Activated T-cell treated with anti-CD3 and anti-CD28 coated beads, Interleukin-2, amount 50 U/mL, for 1 hour (primary cell): ENCODE data around the gene IPO4.
A peak's percentile ranks its signal among the peaks of the same experiment; 100 is the strongest.
"Not testable (repeated sequence)": the region's sequence is repeated elsewhere in the genome, so short reads cannot be mapped to it uniquely, and the experiment has no call there.

Experiments
- DNase-seq: peaks from one replicate; pipeline ENCODE4 v3.0.0-alpha.2; 2020

The IPO4 gene

DNA sequence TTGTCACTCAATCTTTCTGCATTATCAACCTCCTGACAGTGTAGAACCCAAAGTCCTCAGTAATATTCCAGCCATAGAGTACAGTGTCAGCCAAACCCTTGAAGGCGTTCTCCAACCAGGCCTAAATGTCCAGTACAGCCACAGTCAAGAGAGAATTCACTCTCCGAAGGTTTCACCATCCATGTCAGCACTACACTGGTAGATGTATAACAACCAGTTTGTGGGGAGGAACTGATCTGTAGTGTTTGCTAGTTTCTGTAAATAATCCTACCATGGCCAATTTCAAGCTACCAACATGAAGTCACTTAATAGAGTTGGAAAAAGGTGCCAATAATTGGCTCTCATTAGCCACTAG, 27.7 kb upstream of the IPO4 start:
- no peak for DNase-seq

DNA sequence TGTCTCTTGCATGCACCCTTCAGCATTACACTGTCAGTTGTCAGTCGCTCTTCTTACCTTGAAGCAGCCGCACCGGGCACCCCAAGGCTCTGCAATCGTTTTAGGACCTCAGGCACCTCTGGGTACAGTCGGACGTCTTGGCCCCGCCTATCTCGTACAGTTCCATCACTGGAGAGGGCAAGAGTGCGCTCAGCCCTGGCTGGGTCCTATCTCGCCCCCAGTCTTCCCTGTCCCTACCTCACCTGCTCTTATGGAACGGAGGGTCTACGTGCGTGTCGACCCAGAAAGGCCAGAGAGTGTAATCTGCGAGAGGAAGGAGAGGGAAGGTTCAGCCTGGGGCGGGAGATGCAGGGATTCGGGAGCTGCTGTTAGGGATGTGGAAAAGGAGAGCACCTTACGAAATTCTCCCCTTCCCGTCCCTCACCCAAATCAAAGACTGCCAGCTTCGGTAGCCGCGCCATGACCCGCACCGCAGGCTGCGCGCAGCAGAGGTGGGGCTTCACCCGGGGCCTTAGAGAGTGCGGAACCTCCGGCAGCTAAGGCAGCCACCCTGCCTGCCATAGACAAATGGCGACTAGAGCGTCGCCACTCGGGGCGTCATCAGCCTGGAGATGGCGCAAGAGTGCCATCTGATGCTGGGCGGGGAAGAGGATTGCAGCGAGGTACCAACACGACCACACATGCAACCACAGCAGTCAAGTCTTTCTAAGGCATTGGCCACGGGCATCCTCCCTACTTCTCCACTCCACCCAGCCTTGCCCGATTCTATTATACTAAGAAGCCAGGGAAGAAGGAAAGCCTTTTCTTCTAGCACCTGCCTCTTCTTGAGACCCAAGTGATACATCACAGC, 27.1 kb upstream of the IPO4 start, which contains the start of gene MDP1:
Gene MDP1 (minus strand): TSS at position 572 of the 850 bp plus-strand sequence. CDS start 111 bp downstream, at position 461.
- DNase-seq: peak; percentile 87

DNA sequence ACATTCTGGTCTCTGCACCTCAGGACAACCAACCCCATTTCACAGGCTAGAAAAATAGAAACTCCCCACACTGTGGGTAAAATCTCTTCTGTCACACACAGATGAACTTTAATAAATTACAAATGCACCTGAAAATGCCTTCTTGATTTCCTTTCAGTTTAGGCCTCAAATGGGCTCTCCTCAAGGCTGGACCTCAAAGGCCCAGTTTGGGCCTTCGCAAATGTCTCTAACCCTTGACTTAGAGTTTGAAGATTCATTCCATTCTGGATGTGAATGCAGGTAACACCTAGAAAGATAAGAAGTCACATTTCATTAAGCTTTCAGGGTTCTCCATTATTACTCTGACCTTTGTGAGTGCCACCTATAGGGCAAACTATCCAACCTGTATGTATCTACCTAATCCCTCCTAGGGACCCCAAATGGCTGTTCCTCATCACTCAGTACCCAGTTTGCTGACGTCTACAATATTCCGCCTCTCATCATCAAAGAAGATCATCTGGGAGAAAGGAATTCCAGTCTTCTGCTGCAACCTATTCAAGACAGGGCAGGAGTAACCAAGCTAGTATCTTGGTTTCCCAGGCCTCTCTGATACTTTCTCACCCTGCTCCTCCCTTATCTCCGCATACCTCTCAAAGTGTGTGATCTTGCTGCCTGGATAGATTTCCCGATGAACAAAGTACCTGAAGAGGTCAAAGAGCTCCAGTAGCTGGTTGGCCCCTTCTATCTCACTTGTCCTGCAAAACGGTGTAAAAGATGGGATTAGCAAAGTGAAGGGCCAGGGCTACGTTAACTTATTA, 25.4 kb upstream of the IPO4 start:
- DNase-seq: no peak

DNA sequence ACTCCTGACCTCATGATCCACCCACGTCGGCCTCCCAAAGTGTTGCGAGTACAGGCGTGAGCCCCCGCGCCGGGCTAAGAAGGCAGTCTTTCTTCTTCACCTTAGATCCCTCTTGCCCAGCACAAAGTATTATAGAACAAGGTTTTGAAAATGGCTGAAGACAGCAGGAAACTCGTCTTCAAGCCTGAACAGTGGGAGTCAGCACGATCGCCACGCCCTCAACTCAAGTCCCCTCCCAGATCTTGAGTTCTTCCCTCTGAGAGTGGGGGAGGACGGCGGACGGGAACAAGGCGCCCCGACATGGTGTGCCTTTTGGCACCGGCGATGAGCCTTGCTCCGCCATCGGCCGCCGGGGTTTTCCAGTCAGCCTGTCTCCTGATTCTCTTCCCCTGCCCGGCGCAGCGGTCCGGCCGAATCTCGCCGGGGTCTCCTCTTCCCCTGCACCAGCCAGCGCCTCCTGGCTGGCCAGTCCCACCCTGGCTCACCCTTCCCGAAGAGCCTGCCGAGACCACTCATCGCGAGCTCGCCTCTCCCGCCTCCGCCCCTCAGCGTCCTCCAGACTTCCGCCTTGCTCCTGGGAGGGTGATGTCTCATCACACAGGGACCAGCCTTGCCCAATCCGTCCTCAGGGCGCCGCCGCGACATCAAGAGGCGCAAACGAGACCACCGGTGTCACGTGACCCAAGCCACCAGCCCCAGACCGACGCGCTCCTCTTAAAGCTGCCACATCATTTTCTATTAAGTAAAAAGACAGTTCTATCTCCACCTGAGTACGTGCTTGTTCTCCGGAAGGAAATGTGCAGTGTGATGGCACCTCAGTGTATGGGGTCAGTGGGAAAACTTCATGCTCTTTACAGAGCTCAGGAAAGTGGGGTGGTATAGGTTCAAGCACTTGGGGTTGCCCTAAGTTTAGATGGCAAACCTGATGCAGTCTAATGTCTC, 24.6 kb upstream of the IPO4 start, which contains the start of gene CHMP4A:
Gene CHMP4A (minus strand): TSS at position 565 of the 942 bp plus-strand sequence. CDS start 49 bp downstream, at position 516.
- peak; percentile 91 for DNase-seq

DNA sequence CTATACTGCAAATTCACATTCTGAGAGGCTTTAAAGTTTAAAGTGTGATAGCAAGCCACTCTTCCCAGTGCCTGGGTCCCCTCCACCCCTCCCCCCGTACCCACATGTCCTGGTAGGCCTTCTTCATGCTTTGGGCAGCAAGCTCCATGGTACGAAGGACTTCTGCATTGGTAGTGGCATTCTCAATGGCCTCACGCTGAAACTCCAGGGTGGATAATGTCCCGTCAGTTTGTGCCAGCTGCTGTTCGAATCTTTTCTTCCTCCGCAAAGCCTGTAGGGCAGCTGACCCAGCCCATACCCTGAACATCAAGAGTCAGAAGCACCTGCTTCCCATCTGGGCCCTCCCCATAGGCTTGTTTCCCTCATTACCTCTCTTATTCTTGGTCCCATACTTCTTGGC, 22.7 kb upstream of the IPO4 start:
- DNase-seq: no peak

DNA sequence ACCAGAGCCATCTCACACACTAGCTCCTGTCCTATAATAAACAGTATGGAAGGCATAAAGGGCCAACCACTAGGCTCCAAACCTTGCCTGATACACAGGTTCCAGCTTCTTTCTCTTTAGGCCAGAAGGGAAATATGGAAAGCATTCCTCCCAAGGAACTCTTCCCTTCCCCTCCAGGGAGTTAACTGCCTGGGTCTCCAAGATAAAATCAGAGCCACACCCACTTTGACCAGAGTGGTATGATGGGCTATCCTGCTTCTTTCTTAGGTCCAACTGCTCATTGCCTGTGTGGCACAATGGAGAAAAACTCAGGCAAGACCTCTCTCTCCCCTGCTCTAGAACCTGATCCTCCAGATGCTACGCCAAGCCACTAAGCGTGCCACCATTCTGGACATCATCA, 19.0 kb upstream of the IPO4 start:
- DNase-seq: no peak

DNA sequence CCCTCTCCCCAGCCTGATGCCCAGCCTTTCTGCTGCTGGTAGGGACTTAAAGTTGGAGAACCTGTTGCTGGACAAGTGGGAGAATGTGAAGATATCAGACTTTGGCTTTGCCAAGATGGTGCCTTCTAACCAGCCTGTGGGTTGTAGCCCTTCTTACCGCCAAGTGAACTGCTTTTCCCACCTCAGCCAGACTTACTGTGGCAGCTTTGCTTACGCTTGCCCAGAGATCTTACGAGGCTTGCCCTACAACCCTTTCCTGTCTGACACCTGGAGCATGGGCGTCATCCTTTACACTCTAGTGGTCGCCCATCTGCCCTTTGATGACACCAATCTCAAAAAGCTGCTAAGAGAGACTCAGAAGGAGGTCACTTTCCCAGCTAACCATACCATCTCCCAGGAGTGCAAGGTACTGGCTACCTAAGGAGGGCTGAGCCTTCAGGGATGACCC, 18.5 kb upstream of the IPO4 start:
- no peak for DNase-seq

DNA sequence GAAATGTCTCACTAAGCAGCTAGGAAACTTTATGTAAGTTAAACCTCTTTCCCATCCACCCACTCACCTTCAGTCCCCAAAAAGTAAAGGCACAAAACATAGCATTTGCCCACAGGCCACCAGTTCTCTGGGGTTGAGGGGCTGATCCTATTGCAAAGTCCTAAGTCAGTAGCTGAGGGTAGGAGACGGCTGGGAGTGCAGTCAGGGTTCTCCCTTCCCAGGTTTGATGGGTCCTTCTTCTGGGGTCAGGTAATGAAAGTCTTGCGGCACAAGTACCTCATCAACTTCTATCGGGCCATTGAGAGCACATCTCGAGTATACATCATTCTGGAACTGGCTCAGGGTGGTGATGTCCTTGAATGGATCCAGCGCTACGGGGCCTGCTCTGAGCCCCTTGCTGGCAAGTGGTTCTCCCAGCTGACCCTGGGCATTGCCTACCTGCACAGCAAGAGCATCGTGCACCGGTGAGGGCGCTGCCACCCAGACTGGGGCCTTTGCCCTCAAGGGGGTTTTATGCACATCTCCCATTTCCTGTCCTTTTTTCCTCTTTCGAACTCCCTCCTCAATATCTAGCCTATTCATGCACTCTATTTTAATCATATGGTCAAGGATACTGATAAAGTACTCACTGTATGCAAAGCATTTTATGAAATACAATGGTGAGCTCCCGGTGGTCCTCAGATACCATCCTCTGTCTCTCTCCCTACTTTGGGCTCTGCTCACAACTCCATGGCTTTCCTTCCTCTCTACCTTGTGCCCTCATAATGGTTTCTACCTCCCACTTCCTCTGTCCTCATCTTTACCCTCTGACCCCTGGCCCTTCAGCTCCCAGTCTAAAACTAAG, 17.9 kb upstream of the IPO4 start:
- no peak for DNase-seq

DNA sequence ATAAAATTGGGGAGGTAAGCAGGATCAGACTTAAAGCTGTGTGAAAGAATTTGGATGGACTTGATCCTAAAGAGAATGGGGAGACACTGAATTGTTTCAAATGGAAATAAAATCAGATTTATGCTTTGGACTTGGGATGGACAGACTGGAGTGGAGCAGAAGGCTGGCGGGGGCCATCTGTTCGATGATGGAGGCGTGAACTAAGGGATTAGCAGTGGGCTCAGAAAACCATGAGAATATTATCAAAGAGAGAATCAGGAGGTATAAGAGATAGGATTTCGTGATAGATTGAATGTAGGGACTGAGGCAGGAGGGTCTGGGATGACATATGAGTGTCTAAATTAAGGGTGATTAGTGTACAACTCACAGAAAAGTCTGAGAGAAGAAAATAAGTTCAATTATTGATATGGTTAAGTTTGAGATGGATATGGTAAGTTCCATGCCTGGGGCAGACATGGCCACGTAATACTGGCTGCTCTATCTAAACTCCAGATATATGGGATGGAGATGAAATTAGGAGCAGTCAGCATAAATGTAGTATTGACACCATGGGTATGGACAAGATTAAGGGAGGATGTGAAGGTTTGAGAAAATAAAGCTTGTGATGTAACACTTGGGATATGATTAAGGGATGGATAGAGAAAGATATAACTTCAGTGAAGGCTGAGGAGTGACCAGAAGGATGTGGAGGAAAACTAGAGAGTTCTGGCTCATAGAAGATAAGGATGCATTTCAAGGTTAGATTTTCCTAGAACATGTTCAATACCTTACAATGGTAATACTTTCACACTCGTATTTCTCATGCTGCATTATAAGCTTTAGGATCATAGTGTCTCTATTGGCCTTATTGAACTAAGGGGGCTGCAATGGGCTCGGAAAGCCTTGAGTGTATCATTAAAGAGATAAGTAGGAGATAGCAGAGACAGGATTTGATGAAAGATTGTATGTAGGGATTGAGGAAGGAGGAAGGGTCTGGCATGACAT, 15.8 kb upstream of the IPO4 start:
- no peak for DNase-seq

DNA sequence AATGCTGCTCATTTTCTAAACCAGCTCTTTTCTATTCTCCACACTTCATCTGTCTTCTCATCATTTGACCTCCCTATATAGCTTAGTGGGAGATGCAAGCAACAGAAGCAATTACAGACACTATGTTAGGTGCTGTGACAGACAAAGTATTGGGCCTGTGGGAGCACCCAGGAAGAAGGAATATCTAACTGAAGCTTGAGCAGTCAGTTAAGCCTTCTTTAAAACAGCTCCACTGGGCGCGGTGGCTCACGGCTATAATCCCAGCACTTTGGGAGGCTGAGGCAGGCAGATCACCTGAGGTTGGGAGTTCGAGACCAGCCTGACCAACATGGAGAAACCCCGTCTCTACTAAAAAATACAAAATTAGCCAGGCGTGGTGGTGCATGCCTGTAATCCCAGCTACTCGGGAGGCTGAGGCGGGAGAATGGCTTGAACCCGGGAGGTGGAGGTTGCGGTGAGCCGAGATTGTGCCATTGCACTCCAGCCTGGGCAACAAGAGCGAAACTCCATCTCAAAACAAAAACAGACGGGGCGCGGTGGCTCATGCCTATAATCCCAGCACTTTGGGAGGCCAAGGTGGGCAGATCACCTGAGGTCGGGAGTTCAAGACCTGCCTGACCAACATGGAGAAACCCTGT, 14.8 kb upstream of the IPO4 start:
- not testable (repeated sequence) for DNase-seq

DNA sequence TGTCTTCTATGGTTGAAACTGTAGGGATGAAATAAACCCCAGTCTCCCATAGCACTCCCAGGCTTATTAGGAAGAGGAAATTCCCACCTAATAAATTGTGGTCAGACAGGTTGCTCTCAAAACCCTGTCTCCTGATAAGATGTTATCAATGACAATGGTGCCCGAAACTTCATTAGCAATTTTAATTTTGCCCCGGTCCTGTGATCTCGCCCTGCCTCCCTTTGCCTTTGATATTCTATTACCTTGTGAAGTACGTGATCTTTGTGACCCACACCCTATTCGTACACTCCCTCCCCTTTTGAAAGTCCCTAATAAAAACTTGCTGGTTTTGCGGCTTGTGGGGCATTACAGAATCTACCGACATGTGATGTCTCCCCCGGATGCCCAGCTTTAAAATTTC, 13.9 kb upstream of the IPO4 start:
- not testable (repeated sequence) for DNase-seq

DNA sequence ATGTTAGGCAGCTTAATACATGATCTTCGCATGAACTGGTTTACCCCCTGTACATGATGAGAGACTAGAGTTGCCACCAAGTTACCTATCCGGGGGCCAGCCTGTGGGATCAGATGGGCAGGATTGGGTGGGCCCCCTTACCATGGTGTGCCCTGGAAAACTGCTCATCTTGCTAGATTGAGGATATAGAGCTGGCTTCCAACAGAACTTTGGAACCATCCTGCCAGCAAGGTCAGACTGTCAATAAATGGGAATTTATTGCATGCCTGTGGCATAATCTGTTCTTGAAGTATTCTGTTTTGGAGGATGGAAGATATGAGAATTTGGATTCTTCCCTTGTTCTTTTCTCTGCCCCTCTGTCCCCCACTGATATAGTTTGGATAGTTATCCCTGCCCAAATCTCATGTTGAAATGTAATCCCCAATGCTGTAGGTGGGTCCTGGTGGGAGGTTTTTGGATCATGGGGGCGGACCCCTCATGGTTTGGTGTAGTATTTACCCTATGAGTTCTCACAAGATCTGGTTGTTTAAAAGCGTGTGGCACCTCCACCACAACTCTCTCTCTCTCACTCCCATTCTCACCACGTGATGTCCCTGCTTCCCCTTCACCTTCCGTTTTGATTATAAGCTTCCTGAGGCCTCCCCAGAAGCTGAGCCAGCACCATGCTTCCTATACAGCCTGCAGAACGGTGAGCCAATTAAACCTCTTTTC, 10.4 kb upstream of the IPO4 start:
- DNase-seq: no peak

DNA sequence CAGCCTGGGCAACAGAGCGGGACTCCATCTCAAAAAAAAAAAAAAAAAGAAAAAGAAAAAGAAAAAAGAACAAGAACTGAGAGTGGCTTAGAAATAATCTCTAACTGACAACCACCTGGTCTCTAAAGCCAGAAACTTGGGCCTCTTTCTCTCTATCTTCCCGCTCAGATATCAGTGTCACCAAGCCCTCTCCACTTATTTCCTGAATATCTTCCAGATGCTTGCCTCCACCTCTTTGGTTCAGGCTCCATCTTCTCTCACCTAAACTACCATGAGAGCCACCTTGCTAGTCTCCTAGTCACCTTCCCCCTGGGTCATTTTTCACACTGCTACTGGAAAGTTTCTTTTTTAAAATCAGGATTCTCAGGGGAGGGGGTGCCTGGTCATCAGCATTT, 8.4 kb upstream of the IPO4 start:
- DNase-seq: no peak

DNA sequence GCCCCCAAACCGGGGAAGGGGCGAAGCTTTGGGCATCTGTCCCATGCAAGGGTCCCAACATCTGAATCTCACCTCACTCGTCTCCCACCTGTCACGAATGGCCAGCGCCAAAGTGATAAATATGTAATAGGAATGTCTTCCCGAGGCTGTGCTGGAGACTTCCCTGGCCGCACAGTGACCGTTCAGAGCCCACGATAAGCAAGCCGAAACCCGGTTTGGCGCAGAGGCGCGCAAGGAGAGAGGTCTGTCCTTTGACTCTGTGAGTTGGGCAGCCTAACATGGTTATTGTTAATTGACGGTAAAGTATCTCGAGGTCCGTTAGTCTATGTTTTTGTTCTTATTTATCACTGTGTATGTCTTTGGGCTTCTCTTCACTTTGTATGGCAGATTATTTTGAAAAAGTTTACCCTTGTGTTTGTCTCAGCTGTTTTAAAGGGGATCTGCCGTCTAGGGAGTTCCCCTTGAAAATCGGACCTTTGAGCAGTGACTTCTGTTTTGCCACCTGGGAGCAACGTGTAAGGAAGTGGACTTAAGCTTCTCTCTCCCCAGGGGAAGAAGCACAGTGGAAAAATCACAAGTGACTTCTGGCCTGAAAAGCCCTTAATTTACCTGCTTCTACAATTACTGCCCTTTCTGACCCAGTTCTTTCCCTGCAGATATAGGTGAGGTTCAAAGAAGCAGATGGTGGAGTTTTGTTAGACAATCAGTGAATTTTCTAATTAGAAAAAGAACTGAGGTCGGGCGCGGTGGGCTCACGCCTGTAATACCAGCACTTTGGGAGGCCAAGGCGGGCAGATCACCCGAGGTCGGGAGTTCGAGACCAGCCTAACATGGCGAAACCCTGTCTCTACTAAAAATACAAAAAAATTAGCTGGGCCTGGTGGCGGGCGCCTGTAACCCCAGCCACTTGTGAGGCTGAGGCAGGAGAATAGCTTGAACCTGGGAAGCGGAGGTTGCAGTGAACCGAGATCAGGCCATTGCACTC, 7.7 kb upstream of the IPO4 start:
- DNase-seq: no peak

DNA sequence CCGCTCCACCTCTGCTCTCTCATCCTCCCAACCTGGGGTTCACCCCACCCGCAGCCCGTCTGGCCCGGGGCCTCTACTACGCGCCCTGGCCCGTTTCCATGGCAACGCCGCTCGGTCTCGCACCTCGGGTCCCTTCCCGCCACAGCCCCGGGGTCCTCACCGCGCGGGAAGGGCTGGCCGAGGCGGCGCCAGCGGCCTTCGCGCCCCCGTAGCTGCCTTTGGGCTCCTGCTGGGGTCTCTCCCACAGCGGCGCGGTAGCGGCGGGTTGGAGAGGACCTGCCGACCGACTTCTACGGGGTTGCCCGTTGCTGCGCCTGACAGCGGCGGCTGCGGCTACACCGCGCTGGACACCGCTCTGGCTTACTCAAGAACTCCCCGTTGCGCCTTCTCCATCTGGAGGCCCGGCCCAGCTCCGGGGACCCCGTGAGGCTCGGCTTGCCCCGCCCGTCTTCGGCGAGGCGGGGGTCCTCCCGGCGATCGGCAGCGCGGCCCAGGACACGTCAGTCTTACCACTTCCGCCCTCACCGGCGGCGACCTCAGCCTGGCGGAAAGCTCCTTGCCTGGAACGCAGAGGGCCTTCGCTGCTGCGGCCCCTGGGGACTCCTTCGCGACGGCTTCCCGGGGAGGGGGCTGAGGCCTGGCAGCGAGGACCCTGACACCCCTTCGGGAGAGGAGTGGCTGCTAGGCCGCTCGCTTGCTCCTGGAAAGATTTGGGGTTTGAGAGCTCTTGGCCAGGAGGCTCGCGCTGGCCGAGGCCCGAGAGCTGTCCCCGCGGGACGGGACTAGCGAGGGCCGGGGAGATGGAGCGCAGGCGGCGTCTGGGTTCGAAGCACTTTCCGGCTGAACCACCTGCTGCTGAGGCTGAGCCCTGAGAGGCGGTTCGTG, 6.8 kb upstream of the IPO4 start, which contains the start of gene TM9SF1:
Gene TM9SF1 (minus strand): TSS at position 256 of the 885 bp plus-strand sequence. CDS start 422 bp downstream, outside the sequence.
- peak; percentile 91 for DNase-seq

DNA sequence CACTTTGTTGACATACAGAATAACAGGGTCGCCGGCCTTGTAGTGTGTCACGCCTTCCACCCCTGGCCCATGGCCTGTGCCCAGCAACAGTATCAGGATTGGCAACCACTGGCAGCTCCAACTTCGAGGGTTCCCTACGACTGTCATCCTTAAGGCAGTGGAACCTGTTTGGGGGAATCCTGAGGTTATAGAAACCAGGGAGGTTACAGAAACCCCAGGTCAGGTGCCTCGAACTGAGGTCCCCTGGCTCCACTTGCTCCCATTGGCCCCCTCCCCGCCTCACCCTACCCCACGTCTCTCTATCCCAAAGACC, 6.2 kb upstream of the IPO4 start:
- DNase-seq: no peak
